AG04450 (cell line): ENCODE results near the gene EGR1. TPM values are rescaled to one million over a fixed set of nuclear protein-coding genes. Genes with fewer than 3 reads are reported as not detected.

Experiments used
- CTCF ChIA-PET: fragments of 300-600, 350-600 bp; formaldehyde crosslinking; extraction: SDS; loops from one replicate; lab custom pipeline; 2022; ENCODE audit warnings: antibody characterized with exemption, inconsistent platforms; lab: Charles Lee
- POLR2A ChIA-PET: fragments of 350-600 bp; formaldehyde crosslinking; extraction: SDS; loops from one replicate; lab custom pipeline; 2021; ENCODE audit warnings: antibody characterized with exemption, inconsistent platforms; lab: Yijun Ruan, JAX
- DNase-seq: peaks from one replicate; pipeline ENCODE4 v3.0.0-alpha.2; 2011; ENCODE audit warnings: low read depth, low spot score
- H3K27ac ChIP-seq: one replicate; pipeline ENCODE4 v1.5.1; 2012; ENCODE audit warnings: low read depth, low read length, control low read depth
- H3K27me3 ChIP-seq: one replicate; pipeline ENCODE4 v1.6.0; 2012; ENCODE audit warnings: low read length; ENCODE audit not compliant: control insufficient read depth, insufficient read depth
- H3K4me3 ChIP-seq: 2 replicates; pipeline ENCODE4 v1.5.1; 2011; ENCODE audit warnings: mild to moderate bottlenecking, low read depth, low read length, control low read depth
- H3K9me3 ChIP-seq: 2 replicates; pipeline ENCODE4 v1.5.1; 2012; ENCODE audit warnings: low read length; ENCODE audit not compliant: control insufficient read depth, insufficient read depth
- CTCF ChIP-seq: IDR thresholded peaks from 2 replicates; pipeline ENCODE4 v1.5.1; 2011; ENCODE audit warnings: low read depth, low read length, control low read depth, inconsistent platforms
- polyA minus RNA-seq: library from RNA; depleted of rRNA, polyadenylated mRNA; stranded (reverse); fragments of >200 nt; gene quantifications from 2 replicates; pipeline ENCODE4 v1.2.3, GENCODE V29; 2011; rRNA and poly(A)+ RNA removed
- polyA plus RNA-seq: library from polyadenylated mRNA; depleted of rRNA; stranded (reverse); fragments of >200 nt; gene quantifications from 2 replicates; pipeline ENCODE4 v1.2.3, GENCODE V29; 2011; rRNA removed

EGR1 gene
- 17.0 and 24.5 TPM in 2 replicates for polyA plus RNA-seq
- 32.1 and 36.9 TPM in 2 replicates for polyA minus RNA-seq

- Histone ChIP-seq H3K27ac (peak within 1 kb of the TSS; percentile 96), H3K4me3 (peak within 1 kb of the TSS; percentile 94), H3K27me3 (no peaks in the 10 kb centered on the region), H3K9me3 (peaks cover 8% of the 10 kb centered on the region; the same call in 1 of the 2 replicates)
- no peak for TF ChIP-seq CTCF
- ChIA-PET CTCF (interaction anchor here (0.6 to 3.4 kb wide), 11 partner anchors 10 to 113 kb away, joined by 3 to 32 read pairs (median 6); partner anchors contain the start of genes KDM3B and REEP2), POLR2A (interaction anchor here (0.6 to 2.9 kb wide), 17 partner anchors 8 to 1186 kb away, joined by 3 to 26 read pairs (median 6); partner anchors contain the start of genes ETF1, FAM53C, HSPA9 and MATR3)
- DNase-seq, result peak; percentile 88
Measured at GRCh38 chr5:138465261-138466124, at the start of gene EGR1. TSS of gene EGR1 (plus strand) at chr5:138465479. CDS start at chr5:138465762, 283 bp downstream.

- no peaks in the 10 kb centered on the region for H3K27me3 ChIP-seq
- no peak for DNase-seq
- H3K4me3 ChIP-seq, result no peak overlapping the region
- ChIA-PET CTCF (no interaction called here), POLR2A (no interaction called here)
- H3K9me3 ChIP-seq, result no peaks in the 10 kb centered on the region
- no peak overlapping the region for H3K27ac ChIP-seq
- no peak for TF ChIP-seq CTCF
Measured at GRCh38 chr5:138418444-138418843, 46.8 kb upstream of the EGR1 start.

- CTCF ChIA-PET, result interaction anchor here (0.7 to 1.8 kb wide), 4 partner anchors 14 to 78 kb away, joined by 3 to 6 read pairs (median 3); partner anchors contain the start of gene KDM3B
- no peak for TF ChIP-seq CTCF
- Histone ChIP-seq H3K27ac (no peak overlapping the region), H3K27me3 (no peaks in the 10 kb centered on the region), H3K9me3 (no peaks in the 10 kb centered on the region), H3K4me3 (no peak overlapping the region)
- POLR2A ChIA-PET, result interaction anchor here (0.6 kb wide), 1 partner anchor 1179 kb away, joined by 3 read pairs; no protein-coding TSS in a partner anchor
- no peak for DNase-seq
Measured at GRCh38 chr5:138425079-138425478, 40.2 kb upstream of the EGR1 start.

GRCh38 chr5:138435943-138436342, 29.3 kb upstream of the EGR1 start:
- DNase-seq, result no peak
- Histone ChIP-seq H3K27me3 (no peaks in the 10 kb centered on the region), H3K9me3 (no peaks in the 10 kb centered on the region), H3K4me3 (no peak overlapping the region), H3K27ac (no peak overlapping the region)
- POLR2A ChIA-PET, result interaction anchor here (0.6 kb wide), 1 partner anchor 32 kb away, joined by 3 read pairs; no protein-coding TSS in a partner anchor
- CTCF ChIA-PET, result no interaction called here
- TF ChIP-seq CTCF, result no peak
